Measurements from ENCODE around the gene EXOC6B.

The EXOC6B gene

GRCh38 chr2:72289283-72289682 is 536.5 kb downstream of the EXOC6B start:
- no peak overlapping the region for H3K27ac ChIP-seq (ENCODE audit: low read length)
- no peaks in the 10 kb centered on the region for H3K4me1 ChIP-seq (ENCODE audit: low read length)
- H3K9me3 ChIP-seq (replicated peaks; ENCODE audit: insufficient read depth, low read length): no peaks in the 10 kb centered on the region
- no peak overlapping the region for H3K9ac ChIP-seq (ENCODE audit: low read length)
- DNase-seq: no peak
- H3K4me2 ChIP-seq (ENCODE audit: low read depth, low read length): no peak overlapping the region
- TF ChIP-seq CTCF (IDR thresholded peaks at IDR 0.05; ENCODE audit: low read length) (no peak), EZH2phosphoT487 (IDR thresholded peaks at IDR 0.05; ENCODE audit: low read length) (no peak), EZH2 (optimal IDR thresholded peaks at IDR 0.05; ENCODE audit: low read depth, low read length) (no peak)
- H3K27me3 ChIP-seq (replicated peaks; ENCODE audit: insufficient read depth, low read length): no peaks in the 10 kb centered on the region
- no peaks in the 10 kb centered on the region for H3F3A ChIP-seq (ENCODE audit: insufficient read depth, low read length)
- H2AFZ ChIP-seq (ENCODE audit: low read length): no peak overlapping the region
- H3K9me2 ChIP-seq (replicated peaks; ENCODE audit: insufficient read depth, low read length): no peaks in the 10 kb centered on the region
- H3K79me2 ChIP-seq (ENCODE audit: low read length): no peaks in the 10 kb centered on the region
- no peaks in the 10 kb centered on the region for H3K36me3 ChIP-seq (replicated peaks; ENCODE audit: insufficient read depth, low read length)
- H3K4me3 ChIP-seq (ENCODE audit: low read length): no peak overlapping the region
- H4K20me1 ChIP-seq (ENCODE audit: insufficient read depth, low read length): no peaks in the 10 kb centered on the region

- Histone ChIP-seq H4K20me1 (ENCODE audit: insufficient read depth, low read length) (no peaks in the 10 kb centered on the region), H3K79me2 (ENCODE audit: low read length) (no peaks in the 10 kb centered on the region), H3K9me3 (replicated peaks; ENCODE audit: insufficient read depth, low read length) (no peaks in the 10 kb centered on the region), H2AFZ (ENCODE audit: low read length) (no peak overlapping the region), H3K9ac (ENCODE audit: low read length) (no peak overlapping the region), H3K4me2 (ENCODE audit: low read depth, low read length) (no peak overlapping the region), H3K27ac (ENCODE audit: low read length) (no peak overlapping the region), H3F3A (ENCODE audit: insufficient read depth, low read length) (no peaks in the 10 kb centered on the region), H3K9me2 (replicated peaks; ENCODE audit: insufficient read depth, low read length) (no peaks in the 10 kb centered on the region), H3K27me3 (replicated peaks; ENCODE audit: insufficient read depth, low read length) (no peaks in the 10 kb centered on the region), H3K4me1 (ENCODE audit: low read length) (no peaks in the 10 kb centered on the region), H3K4me3 (ENCODE audit: low read length) (no peak overlapping the region), H3K36me3 (replicated peaks; ENCODE audit: insufficient read depth, low read length) (no peaks in the 10 kb centered on the region)
- no peak for DNase-seq
- no peak for TF ChIP-seq EZH2 (optimal IDR thresholded peaks at IDR 0.05; ENCODE audit: low read depth, low read length)
- no peak for TF ChIP-seq CTCF (IDR thresholded peaks at IDR 0.05; ENCODE audit: low read length)
- no peak for TF ChIP-seq EZH2phosphoT487 (IDR thresholded peaks at IDR 0.05; ENCODE audit: low read length)
Measured at GRCh38 chr2:72278046-72278445, 547.8 kb downstream of the EXOC6B start.

GRCh38 chr2:72276876-72277275 is 549.0 kb downstream of the EXOC6B start:
- no peaks in the 10 kb centered on the region for H3K79me2 ChIP-seq (ENCODE audit: low read length)
- no peaks in the 10 kb centered on the region for H3F3A ChIP-seq (ENCODE audit: insufficient read depth, low read length)
- H4K20me1 ChIP-seq (ENCODE audit: insufficient read depth, low read length): no peaks in the 10 kb centered on the region
- H3K9me3 ChIP-seq (replicated peaks; ENCODE audit: insufficient read depth, low read length): no peaks in the 10 kb centered on the region
- H3K27me3 ChIP-seq (replicated peaks; ENCODE audit: insufficient read depth, low read length): no peaks in the 10 kb centered on the region
- no peak overlapping the region for H3K27ac ChIP-seq (ENCODE audit: low read length)
- no peak overlapping the region for H3K4me2 ChIP-seq (ENCODE audit: low read depth, low read length)
- no peak overlapping the region for H3K4me3 ChIP-seq (ENCODE audit: low read length)
- no peaks in the 10 kb centered on the region for H3K36me3 ChIP-seq (replicated peaks; ENCODE audit: insufficient read depth, low read length)
- no peak for DNase-seq
- no peak for TF ChIP-seq EZH2phosphoT487 (IDR thresholded peaks at IDR 0.05; ENCODE audit: low read length)
- no peak for TF ChIP-seq CTCF (IDR thresholded peaks at IDR 0.05; ENCODE audit: low read length)
- no peak for TF ChIP-seq EZH2 (optimal IDR thresholded peaks at IDR 0.05; ENCODE audit: low read depth, low read length)
- H2AFZ ChIP-seq (ENCODE audit: low read length): no peak overlapping the region
- H3K9me2 ChIP-seq (replicated peaks; ENCODE audit: insufficient read depth, low read length): no peaks in the 10 kb centered on the region
- no peaks in the 10 kb centered on the region for H3K4me1 ChIP-seq (ENCODE audit: low read length)
- no peak overlapping the region for H3K9ac ChIP-seq (ENCODE audit: low read length)

All from MM.1S (cell line).